Measurements from ENCODE around the gene FOXA2. TPM values are rescaled to one million over a fixed set of nuclear protein-coding genes. Genes with fewer than 3 reads are reported as not detected.

Gene FOXA2
- total and polyA plus RNA-seq, 2 of the 13 experiments (the other 11 are each of a cell fraction or from before 2014, with no cell fraction given), result 8.8 to 12.2 TPM

DNA sequence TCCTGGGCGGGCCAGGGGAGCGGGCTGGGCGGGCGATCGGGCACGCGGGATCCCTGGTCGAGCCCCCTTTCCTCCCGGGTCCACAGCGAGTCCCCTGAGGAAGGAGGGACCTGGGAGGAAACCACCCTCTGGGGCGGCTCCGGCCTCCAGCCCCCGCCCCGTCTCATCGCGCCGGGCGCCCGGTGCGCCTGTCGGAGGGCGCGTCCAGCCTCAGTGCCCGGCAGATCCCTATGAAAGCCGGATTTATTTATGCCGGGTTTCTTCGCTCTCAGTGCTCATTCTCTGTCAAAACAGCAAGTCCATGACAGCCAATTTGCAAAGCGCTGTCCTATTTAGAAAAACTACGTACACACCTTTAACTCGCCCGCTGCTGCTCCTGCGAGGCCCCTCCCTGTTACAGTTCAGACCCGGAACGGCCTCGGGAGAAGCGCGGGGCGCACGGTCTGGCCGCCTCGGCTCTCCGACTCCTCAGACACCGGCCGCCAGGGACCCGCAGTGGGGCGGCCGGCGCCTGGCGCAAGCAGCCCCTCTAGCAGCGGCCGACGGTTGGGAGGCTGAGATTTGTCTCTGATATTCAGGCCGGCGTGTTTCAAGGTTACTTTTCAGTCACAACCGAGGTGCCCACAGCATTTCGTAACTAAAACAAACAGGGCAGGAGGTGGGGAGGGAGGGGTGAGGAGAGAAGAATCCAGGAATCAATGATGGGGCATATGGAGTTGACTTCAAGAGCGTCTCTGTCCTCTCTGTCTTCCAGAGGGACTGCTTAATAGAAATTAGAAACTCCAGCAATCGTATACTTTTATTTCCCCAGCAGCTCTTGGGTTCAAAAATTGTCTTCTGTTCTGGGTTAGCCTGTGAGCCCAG is 782 bp upstream of the FOXA2 start (continued):
- TF ChIP-seq ZNF878 (CRISPR knock-in tag; IDR thresholded peaks at IDR 0.05) (peak; percentile 94), KDM4B (CRISPR knock-in tag; IDR thresholded peaks at IDR 0.05) (peak; percentile 95), DMAP1 (CRISPR knock-in tag; IDR thresholded peaks at IDR 0.05) (peak; percentile 92), HIVEP1 (CRISPR knock-in tag; IDR thresholded peaks at IDR 0.05) (peak; percentile 73; the same call in 1 of the 2 replicates), ZSCAN9 (CRISPR knock-in tag; IDR thresholded peaks at IDR 0.05; ENCODE audit: borderline replicate concordance) (peak; percentile 93), FOXC1 (CRISPR knock-in tag; IDR thresholded peaks at IDR 0.05; ENCODE audit: borderline replicate concordance) (no peak; the same call in 1 of the 2 replicates), SRSF1 (optimal IDR thresholded peaks at IDR 0.05; ENCODE audit: low read depth, low read length) (peak; percentile 94), ZNF569 (CRISPR knock-in tag; IDR thresholded peaks at IDR 0.05; ENCODE audit: borderline replicate concordance) (no peak), FOSL2 (CRISPR knock-in tag; IDR thresholded peaks at IDR 0.05) (peak; percentile 86), PTBP1 (IDR thresholded peaks at IDR 0.05; ENCODE audit: low read depth, low read length, poor library complexity, severe bottlenecking) (no peak), MAF1 (CRISPR knock-in tag; IDR thresholded peaks at IDR 0.05; ENCODE audit: borderline replicate concordance) (peak; percentile 23; the same call in 1 of the 2 replicates), MXD4 (CRISPR knock-in tag; IDR thresholded peaks at IDR 0.05) (no peak), KMT2B (CRISPR knock-in tag; IDR thresholded peaks at IDR 0.05) (peak; percentile 86), NAIF1 (CRISPR knock-in tag; IDR thresholded peaks at IDR 0.05; ENCODE audit: borderline replicate concordance) (peak; percentile 46; the same call in 1 of the 2 replicates), ZNF562 (CRISPR knock-in tag; IDR thresholded peaks at IDR 0.05; ENCODE audit: borderline replicate concordance) (no peak)
- TF ChIP-seq, protein P1, sequence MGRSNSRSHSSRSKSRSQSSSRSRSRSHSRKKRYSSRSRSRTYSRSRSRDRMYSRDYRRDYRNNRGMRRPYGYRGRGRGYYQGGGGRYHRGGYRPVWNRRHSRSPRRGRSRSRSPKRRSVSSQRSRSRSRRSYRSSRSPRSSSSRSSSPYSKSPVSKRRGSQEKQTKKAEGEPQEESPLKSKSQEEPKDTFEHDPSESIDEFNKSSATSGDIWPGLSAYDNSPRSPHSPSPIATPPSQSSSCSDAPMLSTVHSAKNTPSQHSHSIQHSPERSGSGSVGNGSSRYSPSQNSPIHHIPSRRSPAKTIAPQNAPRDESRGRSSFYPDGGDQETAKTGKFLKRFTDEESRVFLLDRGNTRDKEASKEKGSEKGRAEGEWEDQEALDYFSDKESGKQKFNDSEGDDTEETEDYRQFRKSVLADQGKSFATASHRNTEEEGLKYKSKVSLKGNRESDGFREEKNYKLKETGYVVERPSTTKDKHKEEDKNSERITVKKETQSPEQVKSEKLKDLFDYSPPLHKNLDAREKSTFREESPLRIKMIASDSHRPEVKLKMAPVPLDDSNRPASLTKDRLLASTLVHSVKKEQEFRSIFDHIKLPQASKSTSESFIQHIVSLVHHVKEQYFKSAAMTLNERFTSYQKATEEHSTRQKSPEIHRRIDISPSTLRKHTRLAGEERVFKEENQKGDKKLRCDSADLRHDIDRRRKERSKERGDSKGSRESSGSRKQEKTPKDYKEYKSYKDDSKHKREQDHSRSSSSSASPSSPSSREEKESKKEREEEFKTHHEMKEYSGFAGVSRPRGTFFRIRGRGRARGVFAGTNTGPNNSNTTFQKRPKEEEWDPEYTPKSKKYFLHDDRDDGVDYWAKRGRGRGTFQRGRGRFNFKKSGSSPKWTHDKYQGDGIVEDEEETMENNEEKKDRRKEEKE (IDR thresholded peaks at IDR 0.05), result no peak
- TF ChIP-seq, protein P2, sequence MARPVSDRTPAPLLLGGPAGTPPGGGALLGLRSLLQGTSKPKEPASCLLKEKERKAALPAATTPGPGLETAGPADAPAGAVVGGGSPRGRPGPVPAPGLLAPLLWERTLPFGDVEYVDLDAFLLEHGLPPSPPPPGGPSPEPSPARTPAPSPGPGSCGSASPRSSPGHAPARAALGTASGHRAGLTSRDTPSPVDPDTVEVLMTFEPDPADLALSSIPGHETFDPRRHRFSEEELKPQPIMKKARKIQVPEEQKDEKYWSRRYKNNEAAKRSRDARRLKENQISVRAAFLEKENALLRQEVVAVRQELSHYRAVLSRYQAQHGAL (CRISPR knock-in tag; IDR thresholded peaks at IDR 0.05; ENCODE audit: not compliant biosample characterization), result peak; percentile 39
- TF ChIP-seq, protein P3, sequence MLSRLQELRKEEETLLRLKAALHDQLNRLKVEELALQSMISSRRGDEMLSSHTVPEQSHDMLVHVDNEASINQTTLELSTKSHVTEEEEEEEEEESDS (CRISPR knock-in tag; IDR thresholded peaks at IDR 0.05; ENCODE audit: borderline replicate concordance), result 0 out of 2 replicates have a peak, but pooled peaks have one; percentile 22
- TF ChIP-seq, protein P4, sequence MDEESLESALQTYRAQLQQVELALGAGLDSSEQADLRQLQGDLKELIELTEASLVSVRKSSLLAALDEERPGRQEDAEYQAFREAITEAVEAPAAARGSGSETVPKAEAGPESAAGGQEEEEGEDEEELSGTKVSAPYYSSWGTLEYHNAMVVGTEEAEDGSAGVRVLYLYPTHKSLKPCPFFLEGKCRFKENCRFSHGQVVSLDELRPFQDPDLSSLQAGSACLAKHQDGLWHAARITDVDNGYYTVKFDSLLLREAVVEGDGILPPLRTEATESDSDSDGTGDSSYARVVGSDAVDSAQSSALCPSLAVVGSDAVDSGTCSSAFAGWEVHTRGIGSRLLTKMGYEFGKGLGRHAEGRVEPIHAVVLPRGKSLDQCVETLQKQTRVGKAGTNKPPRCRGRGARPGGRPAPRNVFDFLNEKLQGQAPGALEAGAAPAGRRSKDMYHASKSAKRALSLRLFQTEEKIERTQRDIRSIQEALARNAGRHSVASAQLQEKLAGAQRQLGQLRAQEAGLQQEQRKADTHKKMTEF (CRISPR knock-in tag; IDR thresholded peaks at IDR 0.05), result peak; percentile 94
